Parathyroid adenoma (tissue), 2 donors: ENCODE measurements around the gene CCZ1B.
"Not testable (repeated sequence)": the region's sequence is repeated elsewhere in the genome, so short reads cannot be mapped to it uniquely, and the experiment has no call there.

Source experiments
- H2AFZ ChIP-seq: fragments of 300-600 bp; sonication (generic); one replicate; pipeline ENCODE4 v1.7.0; 2017; ENCODE audit warnings: antibody characterized with exemption, mild to moderate bottlenecking
- H3K27ac ChIP-seq: fragments of 300-600 bp; sonication (generic); one replicate; pipeline ENCODE4 v1.7.0; 2017
- H3K27me3 ChIP-seq: fragments of 300-600 bp; sonication (generic); one replicate; pipeline ENCODE4 v1.7.0; 2017; ENCODE audit warnings: low read length; ENCODE audit not compliant: control insufficient read depth, insufficient read depth
- H3K36me3 ChIP-seq: fragments of 300-600 bp; sonication (generic); one replicate; pipeline ENCODE4 v1.7.0; 2017; ENCODE audit warnings: low read length; ENCODE audit not compliant: control insufficient read depth, insufficient read depth
- H3K4me1 ChIP-seq: fragments of 300-600 bp; sonication (generic); one replicate; pipeline ENCODE4 v1.7.0; 2017; ENCODE audit warnings: control low read depth
- H3K4me2 ChIP-seq: fragments of 300-600 bp; sonication (generic); one replicate; pipeline ENCODE4 v1.7.0; 2017; ENCODE audit warnings: low read length
- H3K4me3 ChIP-seq: fragments of 300-600 bp; sonication (generic); one replicate; pipeline ENCODE4 v1.7.0; 2017; ENCODE audit warnings: low read depth, low read length
- H3K79me2 ChIP-seq: fragments of 300-600 bp; sonication (generic); one replicate; pipeline ENCODE4 v1.7.0; 2017; ENCODE audit warnings: control low read depth
- H3K9ac ChIP-seq: fragments of 300-600 bp; sonication (generic); one replicate; pipeline ENCODE4 v1.7.0; 2017; ENCODE audit warnings: mild to moderate bottlenecking
- H3K9me3 ChIP-seq: fragments of 300-600 bp; sonication (generic); one replicate; pipeline ENCODE4 v1.7.0; 2017; ENCODE audit warnings: low read length; ENCODE audit not compliant: control insufficient read depth
- TF ChIP-seq, protein P1 (sequence below): fragments of 300-600 bp; sonication (generic); IDR thresholded peaks from one replicate; pipeline ENCODE4 v1.7.0; 2017; ENCODE audit warnings: antibody characterized with exemption, mild to moderate bottlenecking
- donor health status: primary hyperparathyroidism.

The CCZ1B gene

DNA sequence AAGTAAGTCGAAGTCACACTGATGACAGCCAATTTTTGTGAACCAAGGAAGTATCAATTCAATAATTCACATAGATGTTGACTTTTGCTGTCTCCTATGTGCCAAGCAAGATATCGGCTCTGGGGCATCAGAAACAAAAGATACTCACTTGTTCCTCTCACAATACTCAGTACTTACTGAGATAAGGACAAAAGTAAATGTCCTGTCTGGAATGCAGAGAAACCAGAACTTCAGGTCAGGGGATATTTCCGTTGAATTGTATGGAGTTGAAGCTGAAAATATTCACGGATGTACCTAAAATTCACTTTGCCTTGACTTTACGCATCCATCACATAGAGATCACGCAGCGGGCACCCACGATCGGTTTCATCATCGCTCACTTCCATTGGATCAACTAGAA, 11.0 kb upstream of the CCZ1B start:
- not testable (repeated sequence) for H3K36me3 ChIP-seq, H3K4me2 ChIP-seq, H3K79me2 ChIP-seq, H3K4me3 ChIP-seq, H3K9ac ChIP-seq, H3K27ac ChIP-seq, H3K4me1 ChIP-seq, H3K27me3 ChIP-seq, H3K9me3 ChIP-seq, H2AFZ ChIP-seq

DNA sequence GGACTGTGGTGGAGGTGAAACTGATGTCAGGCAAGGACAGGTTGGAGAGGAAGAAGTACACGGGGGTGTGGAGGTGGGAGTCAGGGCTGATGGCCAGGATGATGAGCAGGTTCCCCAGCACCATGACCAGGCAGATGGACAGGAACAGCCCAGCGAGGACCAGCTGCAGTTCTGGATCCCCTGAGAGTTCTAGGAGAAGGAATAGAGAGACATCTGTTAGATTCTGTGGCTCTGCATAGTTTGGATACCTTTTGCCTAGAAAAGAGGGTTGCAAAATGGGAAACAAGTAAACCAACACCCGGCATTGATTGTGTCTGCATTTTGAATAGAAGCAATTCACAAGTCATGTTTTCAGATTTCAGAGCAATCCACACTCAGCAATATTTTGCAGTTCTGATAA, 9.4 kb upstream of the CCZ1B start:
- H3K4me2 ChIP-seq, H3K4me1 ChIP-seq, H3K9ac ChIP-seq, H3K27me3 ChIP-seq, H3K9me3 ChIP-seq, H3K27ac ChIP-seq, H3K36me3 ChIP-seq, H3K79me2 ChIP-seq, H2AFZ ChIP-seq, H3K4me3 ChIP-seq: not testable (repeated sequence)

DNA sequence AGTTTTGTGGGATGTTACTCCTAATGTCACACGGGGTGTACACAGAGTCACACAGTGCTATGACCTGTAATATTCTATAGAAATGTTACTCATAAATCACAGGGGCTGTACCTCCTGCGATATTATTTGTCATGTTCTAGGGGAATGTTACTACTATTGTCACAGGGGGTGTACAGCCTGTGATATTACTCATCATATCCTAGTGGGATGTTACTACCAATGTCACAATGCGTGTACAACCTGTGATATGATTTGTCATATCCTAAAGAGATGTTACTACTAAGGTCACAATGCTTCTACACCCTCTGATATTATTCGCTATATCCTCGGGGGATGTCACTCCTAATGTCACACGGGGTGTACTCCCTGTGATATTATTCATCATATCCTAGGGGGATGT, 7.6 kb upstream of the CCZ1B start:
- TF ChIP-seq, protein P1, sequence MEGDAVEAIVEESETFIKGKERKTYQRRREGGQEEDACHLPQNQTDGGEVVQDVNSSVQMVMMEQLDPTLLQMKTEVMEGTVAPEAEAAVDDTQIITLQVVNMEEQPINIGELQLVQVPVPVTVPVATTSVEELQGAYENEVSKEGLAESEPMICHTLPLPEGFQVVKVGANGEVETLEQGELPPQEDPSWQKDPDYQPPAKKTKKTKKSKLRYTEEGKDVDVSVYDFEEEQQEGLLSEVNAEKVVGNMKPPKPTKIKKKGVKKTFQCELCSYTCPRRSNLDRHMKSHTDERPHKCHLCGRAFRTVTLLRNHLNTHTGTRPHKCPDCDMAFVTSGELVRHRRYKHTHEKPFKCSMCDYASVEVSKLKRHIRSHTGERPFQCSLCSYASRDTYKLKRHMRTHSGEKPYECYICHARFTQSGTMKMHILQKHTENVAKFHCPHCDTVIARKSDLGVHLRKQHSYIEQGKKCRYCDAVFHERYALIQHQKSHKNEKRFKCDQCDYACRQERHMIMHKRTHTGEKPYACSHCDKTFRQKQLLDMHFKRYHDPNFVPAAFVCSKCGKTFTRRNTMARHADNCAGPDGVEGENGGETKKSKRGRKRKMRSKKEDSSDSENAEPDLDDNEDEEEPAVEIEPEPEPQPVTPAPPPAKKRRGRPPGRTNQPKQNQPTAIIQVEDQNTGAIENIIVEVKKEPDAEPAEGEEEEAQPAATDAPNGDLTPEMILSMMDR, result no peak
- no peaks in the 10 kb centered on the region for H3K4me1 ChIP-seq
- no peaks in the 10 kb centered on the region for H3K27me3 ChIP-seq
- no peak overlapping the region for H3K4me2 ChIP-seq
- H3K27ac ChIP-seq, result no peak overlapping the region
- no peak overlapping the region for H2AFZ ChIP-seq
- H3K9ac ChIP-seq, result no peak overlapping the region
- H3K4me3 ChIP-seq, result no peak overlapping the region
- no peaks in the 10 kb centered on the region for H3K79me2 ChIP-seq
- no peaks in the 10 kb centered on the region for H3K36me3 ChIP-seq
- no peaks in the 10 kb centered on the region for H3K9me3 ChIP-seq

DNA sequence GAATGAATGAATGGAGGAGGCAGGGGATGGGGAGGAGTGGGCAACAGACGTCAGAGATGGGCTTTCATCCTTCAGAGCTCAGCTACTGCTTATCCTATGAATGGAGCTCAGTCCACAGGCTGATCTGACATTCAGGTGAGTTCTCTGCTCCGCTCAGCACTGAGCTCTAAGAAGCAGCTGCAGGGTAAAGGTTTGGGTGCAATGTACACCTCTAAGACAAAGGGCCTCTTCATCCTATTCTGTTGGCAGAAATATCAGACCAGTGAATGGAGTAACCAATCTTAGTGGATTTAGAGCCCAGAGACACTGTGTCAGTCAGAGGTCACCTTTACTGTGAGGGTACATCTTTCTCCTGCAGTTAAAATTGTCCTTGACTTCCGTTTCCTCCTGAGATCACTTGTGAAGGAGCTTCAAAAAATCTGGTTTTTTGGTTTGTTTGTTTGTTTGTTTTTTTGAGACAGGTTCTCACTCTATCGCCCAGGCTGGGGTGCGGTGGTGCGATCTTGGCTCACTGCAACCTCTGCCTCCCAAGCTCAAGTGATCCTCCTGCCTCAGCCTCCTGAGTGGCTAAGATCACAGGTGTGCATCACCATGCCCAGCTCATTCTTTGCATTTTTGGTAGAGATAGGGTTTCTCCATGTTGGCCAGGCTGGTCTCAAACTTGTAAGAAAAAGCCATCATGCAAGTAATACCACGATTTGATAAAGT, 5.1 kb upstream of the CCZ1B start:
- Histone ChIP-seq H3K27me3 (no peaks in the 10 kb centered on the region), H3K9ac (no peak overlapping the region), H3K79me2 (no peaks in the 10 kb centered on the region), H3K4me1 (no peaks in the 10 kb centered on the region), H3K4me2 (no peak overlapping the region), H3K9me3 (no peaks in the 10 kb centered on the region), H2AFZ (no peak overlapping the region), H3K27ac (no peak overlapping the region), H3K36me3 (no peaks in the 10 kb centered on the region), H3K4me3 (no peak overlapping the region)
- TF ChIP-seq, protein P1, result no peak

DNA sequence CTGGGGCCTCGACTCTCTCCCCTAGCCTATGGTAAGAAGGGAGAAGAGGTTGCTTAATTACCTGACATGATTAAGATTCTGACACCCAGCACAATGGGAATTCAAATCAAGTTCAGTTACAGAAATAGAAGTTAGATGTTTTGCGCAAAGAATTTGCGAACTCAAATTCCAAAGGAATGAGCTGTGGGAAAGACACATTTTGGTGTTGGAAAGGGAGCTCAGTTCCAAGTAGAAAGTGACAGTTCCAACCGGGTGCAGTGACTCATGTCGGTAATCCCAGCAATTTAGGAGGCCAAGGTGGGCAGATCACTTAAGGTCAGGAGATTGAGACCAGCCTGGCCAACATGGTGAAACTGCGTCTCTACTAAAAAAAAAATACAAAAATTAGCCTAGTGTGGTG, 4.0 kb upstream of the CCZ1B start:
- not testable (repeated sequence) for H3K36me3 ChIP-seq, H3K9me3 ChIP-seq, H3K9ac ChIP-seq, H3K27ac ChIP-seq, H3K4me2 ChIP-seq, H3K4me3 ChIP-seq, H2AFZ ChIP-seq, H3K27me3 ChIP-seq, H3K4me1 ChIP-seq, H3K79me2 ChIP-seq

DNA sequence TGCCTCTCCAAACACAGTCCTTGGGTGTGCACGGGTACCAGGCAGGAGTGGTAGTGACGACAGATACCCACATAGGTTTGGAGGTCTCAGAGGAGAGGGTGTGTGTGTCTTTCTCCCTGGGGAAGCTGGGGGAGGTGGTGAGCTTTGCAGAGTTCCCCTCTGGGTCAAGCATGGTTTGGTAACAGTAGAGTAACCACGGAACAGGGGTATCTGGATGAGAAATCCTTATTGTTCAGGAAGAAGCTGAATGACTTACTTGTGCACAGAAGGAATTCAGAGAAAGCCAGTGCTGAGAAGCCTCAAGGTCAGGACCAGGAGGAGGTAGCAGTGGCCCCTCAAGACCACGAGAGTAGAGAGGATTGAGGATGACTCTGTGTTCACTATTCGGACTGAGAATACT, 3.5 kb upstream of the CCZ1B start:
- not testable (repeated sequence) for H3K36me3 ChIP-seq, H3K79me2 ChIP-seq, H3K27ac ChIP-seq, H3K9ac ChIP-seq, H3K27me3 ChIP-seq, H3K4me1 ChIP-seq, H2AFZ ChIP-seq, H3K9me3 ChIP-seq, H3K4me2 ChIP-seq, H3K4me3 ChIP-seq

DNA sequence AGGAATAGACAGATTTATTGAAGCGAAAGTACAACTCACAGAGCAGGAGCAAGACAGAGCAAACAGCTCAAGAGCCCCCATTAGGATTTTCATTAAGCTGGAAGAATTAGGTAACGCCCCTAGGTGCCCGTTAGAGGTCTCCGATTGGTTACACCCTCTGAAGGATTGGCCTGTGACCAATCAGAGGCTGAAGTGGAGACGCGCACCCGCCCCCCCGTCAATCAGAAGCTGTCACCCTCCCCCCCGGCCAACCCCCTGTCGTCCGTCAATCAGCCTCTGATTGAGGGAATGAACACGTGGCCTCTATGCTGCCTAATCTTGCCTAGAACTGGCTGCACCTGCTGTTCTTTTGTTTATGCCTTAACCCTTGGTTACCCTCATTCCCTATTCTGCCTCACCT, 1.1 kb upstream of the CCZ1B start:
- H3K4me2 ChIP-seq, H2AFZ ChIP-seq, H3K4me3 ChIP-seq, H3K27ac ChIP-seq, H3K79me2 ChIP-seq, H3K36me3 ChIP-seq, H3K4me1 ChIP-seq, H3K27me3 ChIP-seq, H3K9me3 ChIP-seq, H3K9ac ChIP-seq: not testable (repeated sequence)

DNA sequence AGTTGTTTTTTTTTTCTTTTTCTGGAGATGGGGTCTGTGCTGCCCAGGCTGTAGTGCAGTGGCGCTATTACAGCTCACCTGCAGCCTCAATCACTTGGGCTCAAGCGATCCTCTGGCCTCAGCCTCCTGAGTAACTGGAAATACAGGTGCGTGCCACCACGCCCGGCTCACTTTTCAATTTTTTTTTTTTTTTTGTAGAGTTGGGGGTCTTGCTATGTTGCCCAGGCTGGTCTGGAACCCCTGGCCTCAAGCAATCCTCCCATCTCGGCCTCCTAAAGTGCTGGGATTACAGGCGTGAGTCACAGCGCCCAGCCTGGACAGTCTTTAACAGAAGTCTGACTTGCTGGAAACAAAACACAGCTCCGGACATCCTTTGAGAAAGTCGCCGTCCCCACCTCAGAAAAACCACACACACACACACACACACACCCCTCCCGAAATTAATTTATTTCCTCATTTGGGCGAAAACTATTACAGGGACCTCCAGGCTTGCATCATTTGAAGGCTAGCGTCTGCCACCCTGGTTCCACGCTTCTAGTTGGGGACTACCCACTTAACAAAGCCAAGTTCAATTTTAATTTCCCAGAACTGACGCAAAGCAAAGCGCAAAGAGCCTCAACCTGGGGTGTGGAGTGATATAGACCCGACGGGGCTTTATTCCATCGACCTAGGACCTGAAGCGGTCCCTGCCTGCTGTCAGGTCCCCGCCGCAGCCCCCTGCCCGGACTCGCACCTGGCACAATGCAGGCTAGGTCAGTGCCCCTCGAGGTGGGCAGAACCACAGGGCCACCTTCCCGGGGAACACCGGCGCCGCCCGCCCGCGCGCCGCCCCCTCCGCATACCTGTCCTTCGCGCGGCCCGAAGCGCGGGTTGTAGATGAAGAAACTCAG, 594 bp downstream of the CCZ1B start:
- H3K79me2 ChIP-seq, H3K27me3 ChIP-seq, H2AFZ ChIP-seq, H3K27ac ChIP-seq, H3K36me3 ChIP-seq, H3K9ac ChIP-seq, H3K4me1 ChIP-seq, H3K4me2 ChIP-seq, H3K9me3 ChIP-seq: not testable (repeated sequence)
- peak overlapping the region; percentile 69 for H3K4me3 ChIP-seq

DNA sequence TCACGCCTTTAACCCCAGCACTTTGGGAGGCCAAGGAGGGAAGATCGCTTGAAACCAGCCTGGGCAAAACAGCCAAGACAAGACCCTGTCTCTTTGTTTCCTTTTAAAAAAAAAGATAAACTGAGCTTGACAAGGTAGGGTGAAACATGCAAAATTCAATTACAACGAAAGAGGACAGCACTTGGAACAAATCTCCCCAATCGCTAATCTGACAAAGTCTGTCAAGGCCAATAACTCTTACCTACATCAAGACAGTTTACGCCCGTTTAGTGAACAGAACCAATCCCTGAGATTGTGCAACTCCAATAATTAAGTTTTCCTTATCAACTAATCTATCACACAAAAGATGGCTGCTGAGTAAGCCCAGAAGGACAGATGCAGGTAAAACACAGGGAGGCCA, 4.5 kb downstream of the CCZ1B start:
- H2AFZ ChIP-seq, H3K27me3 ChIP-seq, H3K27ac ChIP-seq, H3K79me2 ChIP-seq, H3K4me3 ChIP-seq, H3K4me2 ChIP-seq, H3K36me3 ChIP-seq, H3K4me1 ChIP-seq, H3K9ac ChIP-seq, H3K9me3 ChIP-seq: not testable (repeated sequence)
